Measurements from ENCODE around the gene ANKRD33B.

- TF ChIP-seq EZH2phosphoT487 (IDR thresholded peaks at IDR 0.05; ENCODE audit: insufficient read depth, low read depth): no peak
- no peak for TF ChIP-seq EZH2 (IDR thresholded peaks at IDR 0.05; ENCODE audit: insufficient read depth, poor library complexity, severe bottlenecking)
Observed at GRCh38 chr5:10647640-10648039, 83.8 kb downstream of the ANKRD33B start.
